Dedifferentiated amniotic fluid mesenchymal stem cell (primary cell): Measurements from ENCODE around the gene RIOK3.
"Not testable (repeated sequence)": the region's sequence is repeated elsewhere in the genome, so short reads cannot be mapped to it uniquely, and the experiment has no call there.

Source experiments
- DNase-seq: peaks from one replicate; pipeline ENCODE4 v3.0.0-alpha.2; 2016; ENCODE audit errors: extremely low spot score

The RIOK3 gene

DNA sequence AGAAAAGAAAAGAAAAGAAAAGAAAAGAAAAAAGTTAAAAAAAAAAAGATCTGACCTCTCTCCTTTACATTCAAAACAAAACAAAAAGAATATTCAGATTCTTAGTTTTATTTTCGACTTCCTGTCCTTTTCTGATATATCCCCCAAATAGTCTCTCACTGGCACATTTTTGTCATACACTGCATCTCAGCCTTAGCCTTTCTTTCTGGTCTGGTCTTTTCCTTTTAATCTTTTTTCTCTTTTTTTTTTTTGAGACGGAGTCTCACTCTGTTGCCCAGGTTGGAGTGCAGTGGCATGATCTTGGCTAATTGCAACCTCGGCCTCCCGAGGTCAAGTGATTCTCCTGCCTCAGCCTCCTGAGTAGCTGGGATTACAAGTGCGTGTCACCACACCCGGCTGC is 1.6 kb upstream of the RIOK3 start:
- DNase-seq: no peak

DNA sequence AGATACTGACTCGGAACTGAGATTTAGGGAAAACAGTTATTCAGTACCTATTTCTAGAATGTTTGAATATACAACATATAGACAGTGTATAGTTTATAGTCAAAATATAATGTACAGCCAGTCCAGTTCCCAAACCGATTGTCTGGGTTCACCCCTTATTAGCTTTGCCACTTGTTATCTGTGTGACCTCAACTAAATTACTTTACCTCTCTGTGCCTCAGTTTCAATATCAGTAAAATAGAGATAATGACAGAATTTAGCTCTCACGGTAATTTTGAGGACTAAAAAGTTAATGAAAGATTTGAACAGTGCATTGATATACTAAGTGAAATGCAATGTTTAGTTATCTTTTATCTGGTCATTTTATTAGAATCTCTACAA is 750 bp upstream of the RIOK3 start:
- no peak for DNase-seq

DNA sequence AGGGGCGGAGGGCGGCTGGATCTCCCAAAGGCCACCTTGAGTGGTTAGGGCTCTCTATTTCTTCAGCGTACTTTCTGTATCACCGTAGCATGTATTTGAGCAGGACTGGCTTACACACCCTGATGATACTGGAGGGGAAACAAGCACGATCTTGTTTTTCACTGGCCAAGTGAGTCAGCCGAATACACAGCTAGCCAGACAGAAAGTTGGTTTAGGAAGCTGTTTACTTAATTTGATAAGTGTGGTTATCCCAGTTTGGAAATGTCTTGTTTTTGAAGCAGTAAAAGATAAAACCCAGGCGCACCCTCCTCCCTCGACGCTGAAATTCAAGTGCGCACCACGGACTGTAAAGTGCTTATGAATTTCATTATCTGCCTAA is 582 bp downstream of the RIOK3 start:
- DNase-seq: no peak

DNA sequence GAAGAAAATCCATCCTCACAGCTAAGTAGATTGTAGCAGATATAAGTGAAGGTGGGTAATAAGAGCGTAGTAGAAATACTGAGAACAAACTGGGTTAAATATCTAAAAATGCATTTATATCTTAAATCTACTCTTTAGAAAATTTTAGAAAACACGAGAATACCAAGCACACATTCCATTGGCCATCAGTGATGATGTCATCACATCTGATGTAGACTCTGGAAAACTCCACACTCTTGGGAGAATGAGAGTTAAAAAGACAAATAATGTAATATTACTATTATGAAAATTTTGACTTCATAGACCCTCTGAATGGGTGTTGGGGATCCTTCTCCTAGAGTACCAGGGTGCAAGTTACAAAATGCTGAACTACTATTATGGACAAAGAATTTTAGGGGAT is 3.7 kb downstream of the RIOK3 start:
- DNase-seq: no peak

DNA sequence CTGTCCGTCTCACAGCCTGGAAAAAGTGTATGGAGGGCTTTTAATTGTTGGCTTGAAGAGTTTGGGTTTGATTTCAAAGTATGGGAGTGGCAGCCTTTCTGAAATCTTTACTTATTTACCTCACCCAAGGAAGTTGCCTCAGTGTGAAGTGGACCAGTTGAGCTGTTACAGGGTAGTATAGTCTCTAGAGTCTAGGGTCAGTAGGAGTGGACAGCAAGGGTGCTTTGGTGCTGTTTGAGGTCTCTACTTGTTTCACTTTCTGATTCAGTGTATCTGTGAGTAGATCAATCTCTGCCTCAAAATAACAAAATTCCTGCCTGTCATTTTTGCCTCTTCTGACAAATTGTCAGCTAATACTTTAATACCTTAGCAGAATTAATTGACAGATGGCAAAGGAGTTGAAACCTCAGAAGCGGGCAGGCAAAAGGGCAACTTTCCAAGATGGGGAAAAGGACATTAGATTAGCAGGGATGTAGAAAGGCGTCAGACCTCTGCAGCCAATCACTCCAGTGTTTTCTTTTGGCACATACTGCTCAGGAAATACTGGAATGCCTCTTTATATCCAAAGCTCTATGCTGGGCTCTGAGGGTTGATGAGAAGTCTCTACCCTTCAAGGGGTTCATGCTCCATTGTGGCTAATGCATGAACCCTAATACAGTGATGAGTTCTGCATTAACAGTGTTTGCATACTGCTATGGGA is 5.9 kb downstream of the RIOK3 start:
- DNase-seq: no peak

DNA sequence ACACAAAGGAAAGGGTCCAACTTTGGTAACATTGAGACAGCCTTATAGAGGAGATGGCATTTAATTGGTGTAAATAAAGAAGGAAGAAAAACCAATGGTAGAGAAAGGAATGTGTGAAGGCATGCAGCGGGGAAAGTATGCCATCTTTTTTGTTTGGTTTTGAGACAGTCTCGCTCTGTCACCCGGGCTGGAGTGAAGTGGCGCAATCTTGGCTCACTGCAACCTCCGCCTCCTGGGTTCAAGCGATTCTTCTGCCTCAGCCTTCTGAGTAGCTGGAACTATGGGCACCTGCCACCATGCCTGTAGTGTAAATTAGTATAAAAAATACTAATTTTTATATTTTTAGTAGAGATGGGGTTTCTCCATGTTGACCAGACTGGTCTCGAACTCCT is 6.4 kb downstream of the RIOK3 start:
- DNase-seq: no peak

DNA sequence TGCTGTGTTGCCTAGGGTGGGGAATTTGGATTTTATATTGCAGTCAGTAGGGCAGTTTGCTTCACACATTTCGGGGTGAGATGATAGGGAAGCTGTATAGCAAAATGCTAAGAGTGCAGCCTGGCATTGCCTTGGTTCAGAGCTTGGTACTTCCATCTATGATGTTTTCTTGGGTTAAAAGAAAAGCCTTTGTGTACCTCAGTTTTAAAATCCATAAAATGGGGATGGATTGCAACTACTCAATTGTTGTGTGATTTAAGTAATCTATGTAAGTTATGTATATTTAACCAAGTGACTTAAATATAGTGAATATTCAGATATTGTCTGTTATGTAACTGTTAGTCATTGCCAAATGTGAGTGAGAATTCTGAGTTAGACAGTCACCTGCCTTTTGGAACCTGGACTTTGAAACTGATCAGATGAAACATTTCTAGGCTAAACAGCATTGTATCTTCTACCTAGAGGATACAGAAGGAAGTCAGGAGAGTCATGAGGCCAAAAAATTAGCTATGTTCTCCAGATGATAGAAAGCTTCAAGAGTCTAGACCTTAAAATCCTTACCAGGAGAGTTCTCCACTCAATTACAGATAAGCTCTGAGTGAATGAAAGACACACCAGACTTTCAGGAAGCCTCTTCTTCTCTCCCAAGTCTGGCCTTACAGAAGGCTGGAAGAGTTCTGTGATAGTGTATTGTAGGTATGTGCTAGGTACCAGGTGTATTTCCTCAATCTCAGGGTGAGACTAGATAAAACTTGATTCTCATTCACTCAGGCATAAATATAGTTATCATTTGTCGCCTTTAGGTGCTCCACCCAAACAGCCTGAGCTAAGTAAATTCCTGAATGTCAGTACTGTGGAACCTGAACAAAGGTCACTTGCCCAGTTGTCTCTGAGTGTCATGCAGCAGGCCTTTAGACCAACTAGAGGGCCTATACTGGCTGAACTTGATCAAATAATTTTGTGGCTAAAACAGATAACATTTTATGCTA is 7.5 kb downstream of the RIOK3 start:
- DNase-seq: no peak

DNA sequence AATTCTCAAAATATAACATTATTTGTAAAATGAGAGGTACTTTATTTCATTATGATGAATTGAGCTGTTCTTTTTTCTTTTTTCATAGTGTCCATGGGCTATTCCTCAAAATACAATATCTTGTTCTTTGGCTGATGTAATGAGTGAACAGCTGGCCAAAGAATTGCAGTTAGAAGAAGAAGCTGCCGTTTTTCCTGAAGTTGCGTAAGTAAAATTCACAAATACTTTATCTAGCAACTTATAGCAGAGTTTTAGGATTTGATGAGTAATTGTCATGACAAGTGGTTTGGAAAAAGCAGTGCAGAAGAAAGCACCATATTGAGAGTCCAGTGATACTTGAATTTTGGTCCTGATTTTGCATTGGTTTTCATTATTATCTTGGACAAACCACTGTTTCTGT is 9.8 kb downstream of the RIOK3 start:
- no peak for DNase-seq

DNA sequence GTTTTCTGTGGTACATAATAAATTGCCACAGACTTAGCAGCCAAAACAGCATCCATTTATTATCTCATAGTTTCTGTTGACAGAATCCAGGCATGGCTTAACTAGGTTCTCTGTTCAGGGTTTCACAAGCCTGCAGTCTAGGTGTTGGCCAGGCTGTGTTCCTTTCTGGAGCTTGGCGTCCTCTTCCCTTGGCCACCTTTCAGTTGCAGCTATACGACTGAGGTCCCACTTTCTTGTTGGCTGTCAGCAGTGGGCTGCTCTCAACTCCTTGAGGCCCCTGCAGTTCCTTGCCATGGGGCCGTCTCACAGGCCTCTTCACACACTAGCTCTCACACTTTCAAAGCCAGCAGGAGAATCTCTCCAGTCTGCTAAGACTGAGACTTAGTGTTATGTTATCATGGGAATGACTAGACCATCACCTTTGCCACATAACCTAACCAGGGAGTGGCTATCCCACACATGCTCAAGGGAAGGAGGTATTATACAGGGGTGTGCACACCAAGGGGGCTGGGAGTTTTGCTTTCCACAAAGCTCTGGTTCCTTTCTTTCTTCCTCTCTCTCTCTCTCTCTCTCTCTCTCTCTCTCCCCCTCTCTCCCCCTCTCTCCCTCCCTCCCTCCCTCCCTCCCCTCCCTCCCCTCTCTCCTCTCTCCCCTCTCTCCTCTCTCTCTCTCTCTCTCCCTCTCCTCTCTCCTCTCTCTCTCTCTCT is 15.8 kb downstream of the RIOK3 start:
- no peak for DNase-seq

DNA sequence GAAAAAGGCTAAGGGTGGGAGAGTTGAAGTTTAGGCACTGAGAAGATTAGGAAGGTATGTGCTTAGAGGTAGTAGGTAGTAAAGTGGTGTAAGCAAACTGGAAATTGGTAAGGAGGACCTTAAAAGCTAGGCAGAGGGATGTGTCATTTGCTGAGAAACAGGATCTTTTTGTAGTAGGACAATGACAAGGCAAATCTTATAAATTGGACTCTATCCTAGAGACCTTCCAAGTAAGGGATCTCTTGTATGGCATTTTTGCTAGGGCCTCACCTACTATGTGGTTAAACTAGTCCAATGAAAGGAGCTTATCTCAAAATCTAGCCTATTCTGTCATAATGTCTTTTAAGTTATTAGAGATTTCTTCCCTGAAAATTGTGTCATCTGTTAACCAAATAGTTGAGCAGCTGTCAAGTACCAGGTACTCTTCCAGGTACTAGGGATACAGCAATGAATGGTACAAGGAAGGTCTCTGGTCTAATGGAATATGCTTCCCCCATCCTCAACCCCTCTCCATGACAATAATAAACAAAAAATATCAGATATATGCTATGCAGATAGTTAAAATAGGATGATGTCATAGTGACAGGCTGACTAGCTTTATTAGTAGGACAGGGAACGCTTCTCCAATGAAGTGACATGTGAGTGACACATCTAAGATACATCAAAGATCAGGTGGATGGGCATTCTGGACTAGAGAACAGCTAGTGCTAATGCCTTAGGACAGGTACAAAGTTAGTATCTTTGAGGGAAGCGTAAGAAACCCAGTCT is 17.7 kb downstream of the RIOK3 start:
- DNase-seq: no peak

DNA sequence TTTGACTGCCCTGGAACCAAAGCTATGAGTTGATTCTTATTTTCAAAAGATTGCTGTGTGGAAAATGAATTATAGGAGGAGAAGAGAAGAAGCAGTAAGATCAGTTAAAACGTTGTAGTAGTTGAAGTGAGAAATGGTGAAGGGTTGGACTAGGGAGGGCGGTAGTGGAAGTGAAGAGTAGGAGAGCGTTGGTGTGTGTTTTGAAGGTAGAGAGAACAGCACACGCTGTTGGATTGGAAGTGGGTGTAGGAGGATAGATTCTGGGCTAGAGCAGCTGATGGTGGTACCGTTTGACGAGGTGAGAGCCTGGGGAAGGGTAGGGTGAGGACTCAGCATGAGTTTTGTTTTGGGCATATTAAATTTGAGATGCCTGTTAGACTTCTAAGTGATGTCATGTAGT is 18.4 kb downstream of the RIOK3 start:
- no peak for DNase-seq

DNA sequence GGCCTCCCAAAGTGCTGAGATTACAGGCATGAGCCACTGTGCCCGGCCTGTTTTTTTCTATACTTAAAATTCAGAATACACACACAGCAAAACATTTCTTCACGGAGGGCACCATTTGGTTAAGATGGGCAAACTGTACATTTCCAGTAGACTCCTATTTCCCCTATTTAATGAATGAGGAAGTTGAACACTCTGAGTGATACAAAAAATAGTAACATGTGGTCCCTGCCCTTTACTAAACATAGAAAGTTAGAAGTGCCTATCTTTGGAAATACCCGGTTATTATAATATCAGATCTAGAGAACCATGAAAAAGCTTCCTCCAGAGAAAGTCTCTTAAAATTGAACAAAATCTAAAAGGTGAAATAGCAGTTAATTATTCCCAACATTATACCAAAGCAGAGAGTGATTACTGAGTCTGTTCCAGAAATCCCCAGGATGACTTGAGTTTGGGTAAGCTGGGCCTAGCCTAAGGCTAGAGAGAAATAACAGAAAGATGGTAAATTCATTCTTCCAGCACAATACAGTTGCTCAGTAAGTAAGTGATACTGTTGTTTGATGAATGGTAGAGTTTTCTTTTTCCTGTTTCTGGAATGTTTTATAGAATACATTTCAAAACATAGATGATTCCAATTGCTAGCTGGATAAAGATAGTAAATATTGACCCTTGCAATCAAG is 26.9 kb downstream of the RIOK3 start:
- no peak for DNase-seq

DNA sequence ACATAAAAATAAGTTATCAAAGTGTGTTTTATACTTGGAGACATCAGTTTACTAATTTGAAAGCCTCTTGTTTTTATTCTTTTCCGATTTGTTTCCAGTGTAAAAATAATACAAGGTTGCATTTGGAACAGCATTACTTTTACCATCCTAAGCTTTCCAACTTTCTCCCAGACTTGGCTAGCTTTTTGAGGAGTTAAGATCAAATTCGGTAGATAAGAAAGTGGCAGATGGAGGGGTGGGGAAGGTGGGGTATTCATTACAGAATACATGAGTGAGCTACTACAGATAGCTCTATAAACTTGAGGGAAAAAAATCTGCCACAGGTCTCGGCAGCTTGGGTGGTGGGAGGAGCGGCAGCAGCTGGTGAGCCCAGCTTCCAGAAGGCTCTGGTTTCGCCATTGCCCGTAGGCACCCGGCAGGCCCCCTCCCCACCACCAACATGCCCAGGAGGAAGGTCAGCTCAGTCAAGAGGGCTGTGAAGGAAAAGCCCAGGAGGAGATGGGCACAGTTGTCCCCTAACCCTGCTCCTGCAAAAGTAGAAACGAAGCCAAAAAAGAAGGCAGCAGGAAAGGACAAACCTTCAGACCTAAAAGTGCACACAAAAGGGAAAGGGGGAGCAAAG is 31.6 kb downstream of the RIOK3 start:
- no peak for DNase-seq

DNA sequence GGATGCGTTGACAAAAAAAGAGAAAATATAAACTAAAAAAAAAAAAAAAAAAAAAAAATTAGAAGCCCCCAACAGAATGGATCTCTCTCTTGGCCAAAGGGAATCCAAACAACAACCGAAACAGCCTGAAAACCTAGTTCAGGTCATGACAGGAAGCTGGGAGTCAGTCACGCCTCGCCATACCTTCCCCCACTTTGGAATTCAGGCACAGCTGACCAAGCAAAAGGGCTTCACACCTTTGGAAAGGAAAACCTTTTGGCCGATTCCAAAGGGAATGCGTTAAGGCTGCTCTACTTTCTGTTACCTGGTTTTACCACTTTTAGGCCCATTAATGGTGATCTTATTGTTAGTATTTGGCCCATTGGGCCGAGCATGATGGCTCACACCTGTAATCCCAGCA is 32.3 kb downstream of the RIOK3 start:
- DNase-seq: no peak

DNA sequence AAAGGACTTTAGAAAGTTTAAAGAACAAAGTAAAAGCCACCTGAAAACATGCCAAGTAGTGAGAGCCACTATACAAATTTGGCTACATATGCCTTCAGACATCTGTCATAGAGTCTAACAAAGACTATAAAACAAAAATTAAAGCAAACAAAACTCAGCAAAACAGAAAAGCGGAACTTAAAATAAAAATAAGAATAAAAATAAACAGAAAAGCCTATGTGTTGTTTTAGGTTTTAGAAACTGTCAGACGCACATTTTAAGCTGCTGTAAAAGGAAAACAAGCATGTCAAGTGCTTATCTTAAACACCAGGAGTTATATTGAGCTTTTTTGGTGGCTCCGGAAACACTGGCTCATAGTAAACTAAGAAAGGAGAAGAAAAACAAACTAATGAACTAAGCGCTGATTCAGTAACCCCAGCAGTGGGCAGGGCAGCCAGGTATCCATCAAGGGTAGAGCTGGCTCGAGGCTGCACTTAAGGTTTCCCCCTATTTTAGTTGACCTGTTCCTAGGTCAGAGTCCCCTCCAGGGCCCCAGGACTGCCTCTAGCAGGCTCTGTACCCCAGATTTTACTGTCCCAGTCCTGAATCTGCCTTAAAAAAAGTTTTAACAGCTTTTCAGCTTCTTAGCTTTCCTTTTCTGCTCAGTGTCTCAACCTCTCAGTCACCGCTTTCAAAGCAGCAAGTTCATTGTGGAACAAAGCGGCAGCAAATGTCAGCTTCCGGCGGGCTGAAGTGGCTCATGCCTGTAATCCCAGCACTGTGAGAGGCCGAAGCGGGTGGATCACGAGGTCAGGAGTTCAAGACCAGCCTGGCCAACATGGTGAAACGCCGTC is 34.9 kb downstream of the RIOK3 start:
- no peak for DNase-seq

DNA sequence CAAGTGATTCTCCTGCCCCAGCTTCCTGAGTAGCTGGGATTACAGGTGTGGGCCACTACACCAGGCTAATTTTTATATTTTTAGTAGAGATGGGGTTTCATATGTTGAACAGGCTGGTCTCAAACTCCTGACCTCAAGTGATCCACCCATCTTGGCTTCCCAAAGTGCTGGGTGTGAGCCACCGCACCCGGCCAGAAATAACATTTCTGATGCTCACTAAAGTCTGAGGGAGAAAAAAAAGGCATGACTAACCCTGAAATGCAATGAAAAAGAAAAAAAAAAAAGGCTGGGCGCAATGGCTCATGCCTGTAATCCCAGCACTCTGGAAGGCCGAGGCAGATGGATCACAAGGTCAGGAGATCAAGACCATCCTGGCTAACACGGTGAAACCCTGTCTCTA is 36.5 kb downstream of the RIOK3 start:
- not testable (repeated sequence) for DNase-seq

DNA sequence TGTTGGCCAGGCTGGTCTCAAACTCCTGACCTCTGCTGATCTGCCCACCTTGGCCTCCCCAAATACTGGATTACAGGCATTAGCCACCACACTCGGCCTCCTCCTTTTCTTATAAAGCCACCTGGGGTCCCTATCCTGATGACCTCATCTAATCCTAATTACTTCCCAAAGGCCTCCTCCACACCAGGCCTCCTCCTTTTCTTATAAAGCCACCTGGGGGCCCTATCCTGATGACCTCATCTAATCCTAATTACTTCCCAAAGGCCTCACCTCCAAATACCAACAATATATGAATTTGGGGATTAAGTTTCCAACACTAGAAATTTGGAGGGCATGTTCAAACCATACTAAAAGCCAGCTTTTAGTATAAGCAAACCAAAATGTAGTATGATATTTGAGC is 40.6 kb downstream of the RIOK3 start:
- no peak for DNase-seq

DNA sequence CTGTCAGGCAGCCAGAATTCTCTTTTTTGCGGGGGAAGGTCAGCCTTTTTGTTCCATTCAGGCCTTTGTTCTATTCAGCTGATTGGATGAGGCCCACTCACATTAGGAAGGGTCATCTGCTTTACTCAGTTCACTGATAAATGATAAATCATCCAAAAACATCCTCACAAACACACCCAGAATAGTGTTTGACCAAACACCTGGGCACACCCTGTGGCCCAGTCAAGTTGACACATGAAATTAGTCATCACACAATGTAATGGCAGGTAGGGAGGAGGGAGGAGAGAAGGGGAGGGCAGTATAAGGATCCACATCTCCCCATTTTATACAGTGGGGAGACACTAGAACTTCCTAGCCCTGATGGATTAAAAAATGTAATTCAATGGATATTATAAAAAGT is 41.9 kb downstream of the RIOK3 start:
- DNase-seq: no peak

DNA sequence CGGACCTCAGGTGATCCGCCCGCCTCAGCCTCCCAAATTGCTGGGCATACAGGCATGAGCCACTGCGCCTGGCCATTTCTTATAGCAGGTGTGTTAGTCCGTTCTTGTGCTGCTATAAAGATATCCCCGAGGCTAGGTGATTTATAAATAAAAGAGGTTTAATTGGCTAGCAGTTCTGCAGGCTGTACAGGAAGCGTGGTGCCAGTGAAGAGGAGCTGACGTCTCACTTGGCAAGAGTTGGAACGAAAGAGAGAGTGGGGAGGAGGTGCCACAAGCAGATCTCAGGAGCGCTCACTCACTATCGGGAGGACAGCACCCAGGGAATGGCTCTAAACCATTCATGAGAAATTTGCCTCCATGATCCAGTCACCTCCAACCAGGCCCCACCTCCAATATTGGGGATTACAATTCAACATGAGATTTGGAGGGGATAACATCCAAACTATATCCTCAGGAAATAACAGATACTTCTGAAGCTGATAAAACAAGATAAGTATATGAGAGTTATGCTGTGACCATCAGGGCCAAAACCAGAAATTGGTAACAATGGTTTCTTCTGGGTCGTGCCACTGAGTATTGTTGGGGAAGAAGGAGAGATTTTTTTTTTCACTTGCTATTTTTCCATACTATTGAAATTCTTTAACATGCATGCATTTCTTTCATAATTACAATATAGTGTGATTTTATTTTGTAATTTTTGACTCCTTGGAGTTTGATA is 42.8 kb downstream of the RIOK3 start:
- no peak for DNase-seq
